ENCODE results near the gene FIGLA.

DNA sequence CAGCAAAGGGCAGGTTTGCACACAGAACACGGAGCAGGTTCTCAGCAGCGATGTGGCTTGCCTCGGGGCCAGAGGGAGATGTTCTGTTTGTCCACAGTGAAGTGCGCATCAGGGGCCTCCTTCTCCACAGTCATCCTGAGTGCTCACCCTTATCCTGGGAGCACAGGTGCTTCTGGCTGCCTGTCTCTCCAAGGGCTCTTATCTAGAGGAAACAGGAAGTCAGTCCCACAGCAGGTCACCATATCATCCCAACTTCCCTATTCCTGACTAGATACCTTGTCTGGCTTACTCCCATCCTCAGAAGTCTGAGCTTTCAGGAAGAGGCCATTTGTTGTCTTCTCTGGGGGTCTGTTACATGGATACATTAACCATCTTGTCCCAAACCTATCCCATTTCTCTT is 45.2 kb upstream of the FIGLA start, which contains the start of gene CD207:
- TF ChIP-seq YY1 (IDR thresholded peaks at IDR 0.05; ENCODE audit: insufficient read depth, insufficient read length), result no peak
- no peak for TF ChIP-seq ZNF274 (IDR thresholded peaks at IDR 0.05; ENCODE audit: low read depth, low read length)
- no peak for TF ChIP-seq SUZ12 (IDR thresholded peaks at IDR 0.05; ENCODE audit: extremely low read depth, insufficient read depth, insufficient read length)
